VCaP (cell line): ENCODE results near the gene GMDS.
"Not testable (repeated sequence)": the region's sequence is repeated elsewhere in the genome, so short reads cannot be mapped to it uniquely, and the experiment has no call there.

Experiments used
- H3K27ac ChIP-seq: fragments of 450-650 bp; 2 replicates; pipeline ENCODE4 v1.5.1; 2017
- CTCF ChIP-seq: fragments of 450-650 bp; conservative IDR thresholded peaks from 2 replicates; pipeline ENCODE4 v1.5.1; 2017; ENCODE audit warnings: mild to moderate bottlenecking, moderate library complexity

The GMDS gene

DNA sequence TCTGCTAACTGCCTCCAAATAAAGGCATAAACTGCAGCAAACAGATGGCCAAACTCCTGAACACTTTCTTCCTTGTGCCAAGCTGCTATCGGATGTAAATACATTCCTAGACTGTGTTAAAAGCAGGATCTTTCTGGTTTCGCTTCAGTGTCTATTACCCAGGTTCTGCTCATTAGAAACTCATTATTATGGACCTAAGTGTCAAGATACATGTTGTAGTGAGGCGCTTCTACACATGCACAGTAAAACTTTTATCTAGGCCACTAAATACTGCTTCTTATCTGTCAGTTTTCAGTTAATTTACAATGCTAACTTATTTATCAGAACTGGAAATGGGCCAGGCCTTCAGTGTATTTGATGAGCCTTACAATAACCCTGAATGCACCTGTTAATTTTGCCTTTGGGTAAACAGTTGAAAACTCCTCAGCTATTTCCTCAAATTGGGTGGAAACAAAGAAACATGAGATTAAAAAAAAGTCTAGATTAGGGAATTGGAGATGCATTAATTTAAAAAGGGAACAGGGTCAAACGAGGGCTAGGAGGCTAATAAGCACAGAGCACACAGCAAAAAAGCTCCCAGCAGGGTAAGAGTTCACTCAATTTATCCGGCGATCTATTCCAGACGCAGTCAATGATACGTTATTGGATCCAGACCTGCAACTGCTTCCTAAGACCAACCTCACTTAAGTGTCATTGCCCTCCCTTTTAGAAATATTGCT, 395.1 kb downstream of the GMDS start:
- H3K27ac ChIP-seq = no peak overlapping the region
- TF ChIP-seq CTCF = no peak

- H3K27ac ChIP-seq = no peak overlapping the region
- TF ChIP-seq CTCF = no peak
Measured at GRCh38 chr6:1849691-1850090, 395.7 kb downstream of the GMDS start.

- TF ChIP-seq CTCF = no peak
- H3K27ac ChIP-seq = no peak overlapping the region
Measured at GRCh38 chr6:1848752-1849151, 396.7 kb downstream of the GMDS start.

DNA sequence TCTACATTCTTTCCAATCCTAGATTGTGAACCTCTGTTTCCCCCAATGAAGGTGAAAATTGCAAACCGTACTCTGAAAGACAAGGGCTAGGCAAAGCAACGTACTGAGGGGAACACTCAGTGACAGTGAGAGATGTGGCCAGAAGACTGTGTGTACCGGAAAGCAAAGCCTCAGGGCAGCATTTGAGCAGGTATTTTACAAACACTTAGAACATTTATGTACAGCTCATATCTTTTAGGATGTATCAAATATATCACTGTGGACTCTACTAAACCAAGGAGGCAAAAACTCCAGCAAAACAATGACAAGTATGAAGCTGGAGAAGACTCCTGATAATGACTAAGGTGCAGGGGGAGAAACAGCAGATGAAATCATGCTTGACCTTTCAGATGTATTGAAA, 398.8 kb downstream of the GMDS start:
- H3K27ac ChIP-seq = no peak overlapping the region
- no peak for TF ChIP-seq CTCF

DNA sequence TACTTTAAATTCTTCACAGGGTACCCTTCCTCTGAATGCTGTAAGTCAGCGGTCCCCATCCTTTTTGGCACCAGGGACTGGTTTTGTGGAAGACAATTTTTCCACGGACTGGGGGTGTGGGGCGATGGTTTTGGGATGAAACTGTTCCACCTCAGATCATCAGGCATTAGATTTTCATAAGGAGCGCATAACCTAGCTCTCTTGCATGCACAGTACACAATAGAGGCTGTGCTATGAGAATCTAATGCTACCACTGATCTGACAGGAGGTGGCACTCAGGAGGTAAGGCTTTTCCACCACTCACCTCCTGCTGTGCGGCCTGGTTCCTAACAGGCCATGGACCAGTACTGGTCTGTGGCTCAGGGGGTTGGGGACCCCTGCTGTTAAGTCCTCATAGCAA, 399.9 kb downstream of the GMDS start:
- not testable (repeated sequence) for H3K27ac ChIP-seq

GRCh38 chr6:1842334-1842733, 403.1 kb downstream of the GMDS start:
- no peak overlapping the region for H3K27ac ChIP-seq
- no peak for TF ChIP-seq CTCF

DNA sequence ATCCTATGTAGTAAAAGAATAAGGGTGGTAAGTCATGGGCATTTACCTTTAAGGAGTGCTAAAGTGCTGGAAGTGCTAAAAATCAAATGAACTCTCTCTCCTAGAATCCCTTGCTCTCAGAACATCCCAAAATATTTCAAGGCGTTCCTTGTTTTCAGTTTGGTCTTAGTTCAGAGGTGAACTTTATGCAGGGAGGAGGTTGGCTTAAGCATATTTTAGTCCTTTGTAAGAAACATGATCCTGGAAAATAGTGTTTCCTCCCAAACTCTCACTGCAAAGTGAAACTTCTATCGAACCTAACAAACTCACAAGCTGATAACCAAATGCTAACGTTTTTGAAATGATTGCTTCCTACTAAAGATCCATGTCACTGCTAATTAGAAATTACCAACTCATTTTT, 404.3 kb downstream of the GMDS start:
- no peak for TF ChIP-seq CTCF
- no peak overlapping the region for H3K27ac ChIP-seq

- no peak overlapping the region for H3K27ac ChIP-seq
- TF ChIP-seq CTCF = no peak
Measured at GRCh38 chr6:1840491-1841121, 404.8 kb downstream of the GMDS start.
